ENCODE measurements around the gene STKLD1.
A peak's percentile ranks its signal among the peaks of the same experiment; 100 is the strongest.
"Not testable (repeated sequence)": the region's sequence is repeated elsewhere in the genome, so short reads cannot be mapped to it uniquely, and the experiment has no call there.

Gene STKLD1

DNA sequence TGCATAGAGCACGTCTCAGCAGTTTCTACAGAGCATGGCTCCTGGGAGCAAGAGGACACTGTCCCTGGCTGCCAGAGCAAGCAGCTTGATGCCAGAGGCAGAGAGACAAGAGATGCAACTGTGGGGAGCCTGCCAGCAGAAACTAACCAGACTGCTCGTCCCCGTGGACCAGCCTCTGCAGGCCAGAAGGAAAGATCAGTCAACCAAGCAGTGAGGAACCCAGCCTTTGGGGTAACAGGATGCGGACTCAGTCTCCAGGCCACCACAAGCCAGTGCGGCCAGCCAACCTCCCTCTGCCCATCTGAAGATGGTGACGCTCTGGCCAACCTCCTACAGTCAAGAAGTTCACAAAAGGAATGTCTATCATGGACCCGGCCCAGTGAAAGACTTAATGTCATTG is 4.0 kb upstream of the STKLD1 start:
- Histone ChIP-seq H3K36me3 (ENCODE audit: insufficient read depth, insufficient read length, low read length) (peaks cover 71% of the 10 kb centered on the region), H3K9ac (ENCODE audit: insufficient read length, low read depth) (no peak overlapping the region), H3K4me1 (ENCODE audit: insufficient read depth, insufficient read length) (peaks cover 5% of the 10 kb centered on the region), H3K4me3 (ENCODE audit: insufficient read length, low read depth) (no peak overlapping the region), H3K27me3 (ENCODE audit: insufficient read depth, insufficient read length) (no peaks in the 10 kb centered on the region), H3K9me3 (ENCODE audit: insufficient read depth, low read length) (no peaks in the 10 kb centered on the region)
- no peak for DNase-seq (ENCODE audit: low read depth, low spot score)
- TF ChIP-seq YY1 (IDR thresholded peaks at IDR 0.05; ENCODE audit: insufficient read depth, insufficient read length), result no peak
- TF ChIP-seq ZNF274 (IDR thresholded peaks at IDR 0.05; ENCODE audit: low read depth, low read length), result no peak
- no peak for TF ChIP-seq SUZ12 (IDR thresholded peaks at IDR 0.05; ENCODE audit: extremely low read depth, insufficient read depth, insufficient read length)

GRCh38 chr9:133374612-133375115 is 1.5 kb upstream of the STKLD1 start:
- Histone ChIP-seq H3K4me3 (ENCODE audit: insufficient read length, low read depth) (peak overlapping the region; percentile 92), H3K9ac (ENCODE audit: insufficient read length, low read depth) (peak overlapping the region; percentile 96), H3K36me3 (ENCODE audit: insufficient read depth, insufficient read length, low read length) (peaks cover 46% of the 10 kb centered on the region), H3K4me1 (ENCODE audit: insufficient read depth, insufficient read length) (peaks cover 22% of the 10 kb centered on the region), H3K9me3 (ENCODE audit: insufficient read depth, low read length) (no peaks in the 10 kb centered on the region), H3K27me3 (ENCODE audit: insufficient read depth, insufficient read length) (no peaks in the 10 kb centered on the region)
- TF ChIP-seq SUZ12 (IDR thresholded peaks at IDR 0.05; ENCODE audit: extremely low read depth, insufficient read depth, insufficient read length) (no peak), YY1 (IDR thresholded peaks at IDR 0.05; ENCODE audit: insufficient read depth, insufficient read length) (no peak), ZNF274 (IDR thresholded peaks at IDR 0.05; ENCODE audit: low read depth, low read length) (no peak)
- DNase-seq (ENCODE audit: low read depth, low spot score), result no peak

DNA sequence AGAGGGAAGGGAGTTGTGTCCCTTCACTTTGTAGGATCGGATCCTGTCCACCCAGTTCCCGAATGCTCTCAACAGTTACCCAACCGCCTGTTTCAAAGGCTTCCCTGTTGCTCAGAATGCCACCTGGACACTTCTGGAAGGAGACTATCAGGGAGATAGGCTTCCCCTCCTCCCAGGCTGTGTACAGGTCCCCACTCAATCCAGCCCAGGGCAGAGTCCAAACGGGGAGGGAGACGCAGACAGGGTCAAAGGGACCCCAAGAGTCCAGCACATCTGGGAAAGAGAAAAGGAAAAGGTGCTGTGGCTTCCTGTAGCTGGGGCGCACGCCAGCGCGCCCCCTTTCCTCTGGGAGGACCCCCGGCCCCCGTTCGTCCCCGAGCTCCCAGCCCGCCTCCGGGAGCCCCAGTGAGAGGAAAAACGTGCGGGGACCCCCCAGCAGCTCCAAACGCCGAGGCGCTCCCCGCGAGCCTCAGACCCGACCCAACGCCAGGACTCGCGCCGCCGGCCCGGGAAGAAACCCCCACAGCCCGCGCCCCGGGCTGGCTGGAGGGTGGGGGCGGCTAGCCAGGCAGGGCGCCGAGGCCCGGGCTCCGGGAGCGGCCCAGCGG is 946 bp upstream of the STKLD1 start:
- peaks cover 21% of the 10 kb centered on the region for H3K4me1 ChIP-seq (ENCODE audit: insufficient read depth, insufficient read length)
- H3K4me3 ChIP-seq (ENCODE audit: insufficient read length, low read depth), result peak overlapping the region; percentile 92
- H3K36me3 ChIP-seq (ENCODE audit: insufficient read depth, insufficient read length, low read length), result peaks cover 40% of the 10 kb centered on the region
- DNase-seq (ENCODE audit: low read depth, low spot score), result no peak
- peak overlapping the region; percentile 96 for H3K9ac ChIP-seq (ENCODE audit: insufficient read length, low read depth)
- no peak for TF ChIP-seq YY1 (IDR thresholded peaks at IDR 0.05; ENCODE audit: insufficient read depth, insufficient read length)
- TF ChIP-seq SUZ12 (IDR thresholded peaks at IDR 0.05; ENCODE audit: extremely low read depth, insufficient read depth, insufficient read length), result no peak
- no peak for TF ChIP-seq ZNF274 (IDR thresholded peaks at IDR 0.05; ENCODE audit: low read depth, low read length)
- no peaks in the 10 kb centered on the region for H3K9me3 ChIP-seq (ENCODE audit: insufficient read depth, low read length)
- no peaks in the 10 kb centered on the region for H3K27me3 ChIP-seq (ENCODE audit: insufficient read depth, insufficient read length)

- Histone ChIP-seq H3K9ac (ENCODE audit: insufficient read length, low read depth) (peak overlapping the region; percentile 83), H3K4me1 (ENCODE audit: insufficient read depth, insufficient read length) (peaks cover 21% of the 10 kb centered on the region)
These were observed 1.1 kb downstream of the STKLD1 start for GRCh38 chr9:133377280-133377679.

DNA sequence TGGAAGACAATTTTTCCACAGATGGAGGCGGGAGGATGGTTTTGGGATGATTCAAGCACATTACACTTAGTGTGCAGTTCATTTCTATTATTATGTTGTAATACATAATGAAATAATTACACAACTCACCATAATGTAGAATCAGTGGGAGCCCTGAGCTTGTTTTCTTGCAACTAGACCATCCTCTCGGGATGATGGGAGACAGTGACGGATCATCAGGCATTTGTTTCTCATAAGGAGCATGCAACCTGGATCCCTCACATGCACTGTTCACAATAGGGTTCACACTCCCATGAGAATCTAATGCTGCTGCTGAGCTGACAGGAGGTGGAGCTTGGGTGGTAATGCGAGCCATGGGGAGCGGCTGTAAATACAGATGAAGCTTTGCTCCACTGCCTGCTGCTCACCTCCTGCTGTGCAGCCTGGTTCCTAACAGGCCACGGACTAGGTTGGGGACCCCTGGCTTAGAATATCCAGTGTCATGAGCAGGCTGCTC is 1.6 kb downstream of the STKLD1 start:
- H3K9me3 ChIP-seq (ENCODE audit: insufficient read depth, low read length), result no peaks in the 10 kb centered on the region
- DNase-seq (ENCODE audit: low read depth, low spot score), result no peak
- H3K27me3 ChIP-seq (ENCODE audit: insufficient read depth, insufficient read length), result no peaks in the 10 kb centered on the region
- TF ChIP-seq YY1 (IDR thresholded peaks at IDR 0.05; ENCODE audit: insufficient read depth, insufficient read length), result no peak
- no peak for TF ChIP-seq ZNF274 (IDR thresholded peaks at IDR 0.05; ENCODE audit: low read depth, low read length)
- TF ChIP-seq SUZ12 (IDR thresholded peaks at IDR 0.05; ENCODE audit: extremely low read depth, insufficient read depth, insufficient read length), result no peak
- H3K4me3 ChIP-seq (ENCODE audit: insufficient read length, low read depth), result no peak overlapping the region
- peaks cover 15% of the 10 kb centered on the region for H3K36me3 ChIP-seq (ENCODE audit: insufficient read depth, insufficient read length, low read length)
- H3K9ac ChIP-seq (ENCODE audit: insufficient read length, low read depth), result no peak overlapping the region
- peaks cover 18% of the 10 kb centered on the region for H3K4me1 ChIP-seq (ENCODE audit: insufficient read depth, insufficient read length)

More at GRCh38 chr9:133377280-133377679, 1.1 kb downstream of the STKLD1 start:
- Histone ChIP-seq H3K4me3 (ENCODE audit: insufficient read length, low read depth) (peak overlapping the region; percentile 76), H3K36me3 (ENCODE audit: insufficient read depth, insufficient read length, low read length) (peaks cover 19% of the 10 kb centered on the region)
- DNase-seq (ENCODE audit: low read depth, low spot score); H3K9me3 ChIP-seq (ENCODE audit: insufficient read depth, low read length); H3K27me3 ChIP-seq (ENCODE audit: insufficient read depth, insufficient read length): not testable (repeated sequence)

- DNase-seq (ENCODE audit: low read depth, low spot score), result no peak
- H3K4me3 ChIP-seq (ENCODE audit: insufficient read length, low read depth), result no peak overlapping the region
- peaks cover 18% of the 10 kb centered on the region for H3K4me1 ChIP-seq (ENCODE audit: insufficient read depth, insufficient read length)
- H3K36me3 ChIP-seq (ENCODE audit: insufficient read depth, insufficient read length, low read length), result peaks cover 7% of the 10 kb centered on the region
- no peaks in the 10 kb centered on the region for H3K9me3 ChIP-seq (ENCODE audit: insufficient read depth, low read length)
- TF ChIP-seq SUZ12 (IDR thresholded peaks at IDR 0.05; ENCODE audit: extremely low read depth, insufficient read depth, insufficient read length) (no peak), YY1 (IDR thresholded peaks at IDR 0.05; ENCODE audit: insufficient read depth, insufficient read length) (no peak), ZNF274 (IDR thresholded peaks at IDR 0.05; ENCODE audit: low read depth, low read length) (no peak)
- no peaks in the 10 kb centered on the region for H3K27me3 ChIP-seq (ENCODE audit: insufficient read depth, insufficient read length)
- no peak overlapping the region for H3K9ac ChIP-seq (ENCODE audit: insufficient read length, low read depth)
These were observed 2.3 kb downstream of the STKLD1 start for GRCh38 chr9:133378408-133378962.

DNA sequence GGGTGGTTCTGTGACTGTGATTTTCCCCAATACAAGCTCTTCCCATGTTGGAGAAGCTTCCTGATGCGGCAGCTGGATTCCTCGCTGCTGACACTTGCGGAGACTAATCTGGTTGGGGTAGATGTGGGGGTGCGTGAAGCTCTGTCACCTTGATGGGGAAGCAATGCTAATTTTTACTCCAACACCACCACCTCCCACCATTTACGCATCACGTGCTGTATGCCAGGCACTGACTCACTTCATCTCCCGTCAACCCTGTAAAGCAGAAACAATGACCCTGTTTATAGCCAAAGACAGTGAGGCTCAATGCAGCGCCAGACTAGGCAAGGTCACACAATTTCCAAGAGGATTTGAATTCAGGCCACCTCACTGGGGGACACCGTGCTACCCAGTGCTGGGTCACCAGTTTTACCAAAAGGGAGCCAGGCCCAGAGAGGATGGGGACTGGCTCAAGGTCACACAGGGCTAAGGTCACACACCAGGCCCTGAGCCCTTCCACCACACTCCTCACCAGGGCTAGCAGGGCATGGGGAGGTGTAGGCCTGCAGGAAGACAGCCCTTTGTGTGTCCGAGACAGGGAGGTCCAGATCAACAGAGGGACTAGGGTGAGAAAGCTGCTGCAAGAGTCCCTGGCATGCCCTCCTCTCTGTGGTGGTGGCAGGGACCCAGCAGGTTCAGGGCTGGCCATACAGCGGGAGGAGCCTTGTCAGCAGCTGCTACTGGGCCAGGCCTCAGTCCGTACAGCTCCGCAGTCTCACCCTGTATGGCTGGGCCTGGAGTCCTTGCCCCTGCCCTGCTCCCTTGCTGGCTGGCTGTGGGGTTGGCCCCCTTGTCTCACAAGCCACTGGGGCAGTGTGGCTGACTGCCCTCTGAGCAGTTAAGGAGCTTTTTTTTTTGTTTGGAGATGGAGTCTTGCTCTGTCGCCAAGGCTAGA is 3.3 kb downstream of the STKLD1 start:
- Histone ChIP-seq H3K9me3 (ENCODE audit: insufficient read depth, low read length) (no peaks in the 10 kb centered on the region), H3K4me1 (ENCODE audit: insufficient read depth, insufficient read length) (peaks cover 18% of the 10 kb centered on the region), H3K4me3 (ENCODE audit: insufficient read length, low read depth) (no peak overlapping the region), H3K27me3 (ENCODE audit: insufficient read depth, insufficient read length) (no peaks in the 10 kb centered on the region), H3K36me3 (ENCODE audit: insufficient read depth, insufficient read length, low read length) (peaks cover 3% of the 10 kb centered on the region), H3K9ac (ENCODE audit: insufficient read length, low read depth) (no peak overlapping the region)
- TF ChIP-seq YY1 (IDR thresholded peaks at IDR 0.05; ENCODE audit: insufficient read depth, insufficient read length) (no peak), ZNF274 (IDR thresholded peaks at IDR 0.05; ENCODE audit: low read depth, low read length) (no peak), SUZ12 (IDR thresholded peaks at IDR 0.05; ENCODE audit: extremely low read depth, insufficient read depth, insufficient read length) (no peak)
- no peak for DNase-seq (ENCODE audit: low read depth, low spot score)
